Embryonic facial prominence (tissue), 1 donor: ENCODE measurements around the gene IFNA7.
"Not testable (repeated sequence)": the region's sequence is repeated elsewhere in the genome, so short reads cannot be mapped to it uniquely, and the experiment has no call there.

Experiments
- DNase-seq: peaks from one replicate; pipeline ENCODE4 v3.0.0-alpha.2; 2016; ENCODE audit errors: extremely low spot score

Gene IFNA7

GRCh38 chr9:21202105-21202504 lies at the start of gene IFNA7:
TSS of gene IFNA7 (minus strand) at chr9:21202205. CDS start at chr9:21202165, 40 bp downstream.
- not testable (repeated sequence) for DNase-seq

GRCh38 chr9:21251638-21252037 lies 49.6 kb upstream of the IFNA7 start:
- DNase-seq, result no peak

- DNase-seq, result no peak
Observed at GRCh38 chr9:21251190-21251589, 49.2 kb upstream of the IFNA7 start.

- DNase-seq, result no peak
Observed at GRCh38 chr9:21244836-21245235, 42.8 kb upstream of the IFNA7 start.

GRCh38 chr9:21239911-21240310 lies 37.9 kb upstream of the IFNA7 start, which contains the start of gene IFNA14:
TSS of gene IFNA14 (minus strand) at chr9:21240005. CDS start at chr9:21239935, 70 bp downstream.
- no peak for DNase-seq

- DNase-seq, result not testable (repeated sequence)
Observed at GRCh38 chr9:21236360-21236714, 34.3 kb upstream of the IFNA7 start.

- DNase-seq, result not testable (repeated sequence)
Observed at GRCh38 chr9:21235468-21236359, 33.7 kb upstream of the IFNA7 start.

- DNase-seq, result no peak
Observed at GRCh38 chr9:21234153-21234687, 32.2 kb upstream of the IFNA7 start.

GRCh38 chr9:21233258-21233657 lies 31.3 kb upstream of the IFNA7 start:
- DNase-seq, result no peak

GRCh38 chr9:21228122-21228521 lies 26.1 kb upstream of the IFNA7 start, which contains the start of gene IFNA17:
TSS of gene IFNA17 (minus strand) at chr9:21228222. CDS start at chr9:21228173, 49 bp downstream.
- DNase-seq, result no peak

GRCh38 chr9:21217211-21217610 lies 15.2 kb upstream of the IFNA7 start, which contains the start of gene IFNA16:
TSS of gene IFNA16 (minus strand) at chr9:21217311. CDS start at chr9:21217305, 6 bp downstream.
- not testable (repeated sequence) for DNase-seq

GRCh38 chr9:21213411-21214326 lies 11.7 kb upstream of the IFNA7 start:
- DNase-seq, result not testable (repeated sequence)

- DNase-seq, result not testable (repeated sequence)
Observed at GRCh38 chr9:21212160-21212559, 10.2 kb upstream of the IFNA7 start.

- not testable (repeated sequence) for DNase-seq
Observed at GRCh38 chr9:21210782-21211181, 8.8 kb upstream of the IFNA7 start.

GRCh38 chr9:21210311-21210710 lies 8.3 kb upstream of the IFNA7 start:
- no peak for DNase-seq

GRCh38 chr9:21207043-21207442 lies 5.0 kb upstream of the IFNA7 start, which contains the start of gene IFNA10:
TSS of gene IFNA10 (minus strand) at chr9:21207143. CDS start at chr9:21207097, 46 bp downstream.
- DNase-seq, result not testable (repeated sequence)

- no peak for DNase-seq
Observed at GRCh38 chr9:21205204-21205603, 3.2 kb upstream of the IFNA7 start.

- DNase-seq, result not testable (repeated sequence)
Observed at GRCh38 chr9:21194867-21195776, 6.9 kb downstream of the IFNA7 start.

- not testable (repeated sequence) for DNase-seq
Observed at GRCh38 chr9:21187487-21187886, 14.5 kb downstream of the IFNA7 start, which contains the start of gene IFNA4. TSS of gene IFNA4 (minus strand) at chr9:21187587. CDS start at chr9:21187531, 56 bp downstream.
